Breast epithelium (tissue), 3 donors: ENCODE measurements around the gene NAV3.

Experiments
- POLR2A ChIP-seq: fragments of 450-650 bp; IDR thresholded peaks from one replicate; pipeline ENCODE4 v1.6.1; 2016; ENCODE audit warnings: antibody characterized with exemption, mild to moderate bottlenecking, moderate library complexity
- POLR2AphosphoS5 ChIP-seq, 3 donors: sonication (generic); formaldehyde crosslinking; IDR thresholded peaks; one replicate each; pipeline ENCODE4 v1.6.1; 2017; ENCODE audit warnings: antibody characterized with exemption in 3 of 3
- TF ChIP-seq, protein P1 (sequence below), 3 donors: fragments of 450-650 bp; IDR thresholded peaks; one replicate each; pipeline ENCODE4 v1.5.1; 2016 to 2017; ENCODE audit warnings: antibody characterized with exemption in 3 of 3, mild to moderate bottlenecking in 3 of 3, moderate library complexity in 3 of 3

DNA sequence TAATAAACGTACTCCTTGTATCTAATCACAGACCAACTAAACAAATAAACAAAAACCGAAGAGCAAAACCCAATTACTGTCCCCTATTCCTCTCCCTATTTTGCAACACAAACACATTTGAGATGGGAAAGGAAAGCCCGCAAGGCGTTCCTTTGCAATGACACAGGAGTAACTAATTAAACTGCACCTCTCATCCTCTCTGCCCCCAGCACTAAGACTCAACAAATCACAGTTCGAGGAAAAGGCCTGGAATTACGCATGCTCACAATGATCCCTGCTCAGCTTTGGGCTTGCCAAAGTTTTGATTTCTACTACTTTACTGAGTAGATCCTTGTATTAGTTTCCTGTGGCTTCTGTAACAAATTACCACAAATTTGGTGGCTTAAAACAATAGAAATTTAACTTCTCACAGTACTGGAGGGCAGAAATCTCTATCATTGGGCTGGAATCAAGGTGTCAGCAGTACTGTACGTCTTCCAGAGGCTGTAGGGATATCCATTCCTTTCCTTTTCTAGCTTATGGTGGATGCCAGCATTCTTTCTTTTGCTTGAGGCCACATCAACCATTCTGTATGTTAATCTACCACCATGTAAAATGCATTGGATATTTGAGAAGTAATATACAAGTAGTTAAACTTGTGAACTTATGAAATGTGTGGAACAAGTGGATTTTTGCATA, 123.0 kb downstream of the NAV3 start:
- TF ChIP-seq, protein P1, sequence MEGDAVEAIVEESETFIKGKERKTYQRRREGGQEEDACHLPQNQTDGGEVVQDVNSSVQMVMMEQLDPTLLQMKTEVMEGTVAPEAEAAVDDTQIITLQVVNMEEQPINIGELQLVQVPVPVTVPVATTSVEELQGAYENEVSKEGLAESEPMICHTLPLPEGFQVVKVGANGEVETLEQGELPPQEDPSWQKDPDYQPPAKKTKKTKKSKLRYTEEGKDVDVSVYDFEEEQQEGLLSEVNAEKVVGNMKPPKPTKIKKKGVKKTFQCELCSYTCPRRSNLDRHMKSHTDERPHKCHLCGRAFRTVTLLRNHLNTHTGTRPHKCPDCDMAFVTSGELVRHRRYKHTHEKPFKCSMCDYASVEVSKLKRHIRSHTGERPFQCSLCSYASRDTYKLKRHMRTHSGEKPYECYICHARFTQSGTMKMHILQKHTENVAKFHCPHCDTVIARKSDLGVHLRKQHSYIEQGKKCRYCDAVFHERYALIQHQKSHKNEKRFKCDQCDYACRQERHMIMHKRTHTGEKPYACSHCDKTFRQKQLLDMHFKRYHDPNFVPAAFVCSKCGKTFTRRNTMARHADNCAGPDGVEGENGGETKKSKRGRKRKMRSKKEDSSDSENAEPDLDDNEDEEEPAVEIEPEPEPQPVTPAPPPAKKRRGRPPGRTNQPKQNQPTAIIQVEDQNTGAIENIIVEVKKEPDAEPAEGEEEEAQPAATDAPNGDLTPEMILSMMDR (IDR thresholded peaks at IDR 0.05), result no peak
- TF ChIP-seq POLR2A (no peak), POLR2AphosphoS5 (IDR thresholded peaks at IDR 0.05) (no peak)
